Measurements from ENCODE around the gene TESK2. TPM values are rescaled to one million over a fixed set of nuclear protein-coding genes. Genes with fewer than 3 reads are reported as not detected.

The TESK2 gene
- total and polyA plus RNA-seq, 2 of the 13 experiments (the other 11 are each of a cell fraction or from before 2014, with no cell fraction given), result 5.5 to 9.6 TPM

DNA sequence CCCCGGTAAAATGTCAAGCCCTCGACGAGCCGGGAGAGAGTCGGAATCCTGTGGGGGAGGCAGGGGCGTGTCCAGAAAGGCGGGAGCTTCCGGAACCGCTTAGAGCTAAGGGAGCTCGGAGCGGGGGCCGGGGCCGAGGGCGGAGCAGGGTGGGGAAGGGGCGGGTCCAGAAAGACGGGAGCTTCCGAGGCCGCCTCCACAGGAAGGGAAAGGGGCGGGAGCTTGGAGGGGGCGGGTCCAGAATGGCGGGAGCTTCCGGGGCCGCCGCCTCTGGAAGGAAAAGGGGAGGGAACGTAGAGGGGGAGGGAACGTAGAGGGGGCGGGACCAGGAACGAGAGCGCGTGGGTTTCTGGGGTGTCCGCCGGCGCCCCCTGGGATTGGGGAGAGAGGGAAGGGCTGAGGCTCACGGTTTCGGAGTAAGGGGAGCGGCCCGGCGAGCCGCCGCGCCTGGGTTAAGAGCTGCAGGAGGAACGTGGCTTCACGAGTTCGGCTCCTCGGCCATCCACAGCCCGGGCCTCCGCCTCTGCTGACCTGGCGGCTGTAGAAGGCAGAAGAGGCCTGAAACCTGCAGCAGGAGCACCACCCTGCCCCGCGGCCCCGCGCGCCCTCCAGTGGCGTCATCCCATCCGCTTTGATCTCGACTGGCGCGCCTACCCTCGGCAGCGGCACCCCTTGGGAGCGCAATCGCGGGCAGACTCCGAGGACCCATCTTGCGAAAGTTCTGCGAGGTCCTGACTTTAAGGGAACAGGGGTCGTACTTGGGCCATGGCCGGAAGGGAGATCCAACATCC lies 187.2 kb downstream of the TESK2 start (continued):
- no peak for TF ChIP-seq ASH2L (IDR thresholded peaks at IDR 0.05; ENCODE audit: insufficient read length, low read depth, low read length)
- peak; percentile 68 for TF ChIP-seq MIXL1 (CRISPR knock-in tag; IDR thresholded peaks at IDR 0.05)
- TF ChIP-seq, protein P1, sequence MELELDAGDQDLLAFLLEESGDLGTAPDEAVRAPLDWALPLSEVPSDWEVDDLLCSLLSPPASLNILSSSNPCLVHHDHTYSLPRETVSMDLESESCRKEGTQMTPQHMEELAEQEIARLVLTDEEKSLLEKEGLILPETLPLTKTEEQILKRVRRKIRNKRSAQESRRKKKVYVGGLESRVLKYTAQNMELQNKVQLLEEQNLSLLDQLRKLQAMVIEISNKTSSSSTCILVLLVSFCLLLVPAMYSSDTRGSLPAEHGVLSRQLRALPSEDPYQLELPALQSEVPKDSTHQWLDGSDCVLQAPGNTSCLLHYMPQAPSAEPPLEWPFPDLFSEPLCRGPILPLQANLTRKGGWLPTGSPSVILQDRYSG (CRISPR knock-in tag; IDR thresholded peaks at IDR 0.05), result no peak; the same call in 1 of the 2 replicates
- TF ChIP-seq ZNF136 (CRISPR knock-in tag; IDR thresholded peaks at IDR 0.05; ENCODE audit: low read depth), result no peak
- TF ChIP-seq, protein P2, sequence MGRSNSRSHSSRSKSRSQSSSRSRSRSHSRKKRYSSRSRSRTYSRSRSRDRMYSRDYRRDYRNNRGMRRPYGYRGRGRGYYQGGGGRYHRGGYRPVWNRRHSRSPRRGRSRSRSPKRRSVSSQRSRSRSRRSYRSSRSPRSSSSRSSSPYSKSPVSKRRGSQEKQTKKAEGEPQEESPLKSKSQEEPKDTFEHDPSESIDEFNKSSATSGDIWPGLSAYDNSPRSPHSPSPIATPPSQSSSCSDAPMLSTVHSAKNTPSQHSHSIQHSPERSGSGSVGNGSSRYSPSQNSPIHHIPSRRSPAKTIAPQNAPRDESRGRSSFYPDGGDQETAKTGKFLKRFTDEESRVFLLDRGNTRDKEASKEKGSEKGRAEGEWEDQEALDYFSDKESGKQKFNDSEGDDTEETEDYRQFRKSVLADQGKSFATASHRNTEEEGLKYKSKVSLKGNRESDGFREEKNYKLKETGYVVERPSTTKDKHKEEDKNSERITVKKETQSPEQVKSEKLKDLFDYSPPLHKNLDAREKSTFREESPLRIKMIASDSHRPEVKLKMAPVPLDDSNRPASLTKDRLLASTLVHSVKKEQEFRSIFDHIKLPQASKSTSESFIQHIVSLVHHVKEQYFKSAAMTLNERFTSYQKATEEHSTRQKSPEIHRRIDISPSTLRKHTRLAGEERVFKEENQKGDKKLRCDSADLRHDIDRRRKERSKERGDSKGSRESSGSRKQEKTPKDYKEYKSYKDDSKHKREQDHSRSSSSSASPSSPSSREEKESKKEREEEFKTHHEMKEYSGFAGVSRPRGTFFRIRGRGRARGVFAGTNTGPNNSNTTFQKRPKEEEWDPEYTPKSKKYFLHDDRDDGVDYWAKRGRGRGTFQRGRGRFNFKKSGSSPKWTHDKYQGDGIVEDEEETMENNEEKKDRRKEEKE (IDR thresholded peaks at IDR 0.05), result no peak
- TF ChIP-seq KDM4B (CRISPR knock-in tag; IDR thresholded peaks at IDR 0.05), result no peak
- TF ChIP-seq ELF3 (CRISPR knock-in tag; IDR thresholded peaks at IDR 0.05), result peak; percentile 42; the same call in 1 of the 2 replicates
- peak; percentile 76 for TF ChIP-seq GATAD1 (CRISPR knock-in tag; IDR thresholded peaks at IDR 0.05)
- TF ChIP-seq KMT2A (CRISPR knock-in tag; IDR thresholded peaks at IDR 0.05), result 0 out of 2 replicates have a peak, but pooled peaks have one; percentile 47
- no peak for TF ChIP-seq ATAD3A (CRISPR knock-in tag; IDR thresholded peaks at IDR 0.05)
- peak; percentile 87 for TF ChIP-seq ZNF331 (CRISPR knock-in tag; IDR thresholded peaks at IDR 0.05)
- TF ChIP-seq, protein P3, sequence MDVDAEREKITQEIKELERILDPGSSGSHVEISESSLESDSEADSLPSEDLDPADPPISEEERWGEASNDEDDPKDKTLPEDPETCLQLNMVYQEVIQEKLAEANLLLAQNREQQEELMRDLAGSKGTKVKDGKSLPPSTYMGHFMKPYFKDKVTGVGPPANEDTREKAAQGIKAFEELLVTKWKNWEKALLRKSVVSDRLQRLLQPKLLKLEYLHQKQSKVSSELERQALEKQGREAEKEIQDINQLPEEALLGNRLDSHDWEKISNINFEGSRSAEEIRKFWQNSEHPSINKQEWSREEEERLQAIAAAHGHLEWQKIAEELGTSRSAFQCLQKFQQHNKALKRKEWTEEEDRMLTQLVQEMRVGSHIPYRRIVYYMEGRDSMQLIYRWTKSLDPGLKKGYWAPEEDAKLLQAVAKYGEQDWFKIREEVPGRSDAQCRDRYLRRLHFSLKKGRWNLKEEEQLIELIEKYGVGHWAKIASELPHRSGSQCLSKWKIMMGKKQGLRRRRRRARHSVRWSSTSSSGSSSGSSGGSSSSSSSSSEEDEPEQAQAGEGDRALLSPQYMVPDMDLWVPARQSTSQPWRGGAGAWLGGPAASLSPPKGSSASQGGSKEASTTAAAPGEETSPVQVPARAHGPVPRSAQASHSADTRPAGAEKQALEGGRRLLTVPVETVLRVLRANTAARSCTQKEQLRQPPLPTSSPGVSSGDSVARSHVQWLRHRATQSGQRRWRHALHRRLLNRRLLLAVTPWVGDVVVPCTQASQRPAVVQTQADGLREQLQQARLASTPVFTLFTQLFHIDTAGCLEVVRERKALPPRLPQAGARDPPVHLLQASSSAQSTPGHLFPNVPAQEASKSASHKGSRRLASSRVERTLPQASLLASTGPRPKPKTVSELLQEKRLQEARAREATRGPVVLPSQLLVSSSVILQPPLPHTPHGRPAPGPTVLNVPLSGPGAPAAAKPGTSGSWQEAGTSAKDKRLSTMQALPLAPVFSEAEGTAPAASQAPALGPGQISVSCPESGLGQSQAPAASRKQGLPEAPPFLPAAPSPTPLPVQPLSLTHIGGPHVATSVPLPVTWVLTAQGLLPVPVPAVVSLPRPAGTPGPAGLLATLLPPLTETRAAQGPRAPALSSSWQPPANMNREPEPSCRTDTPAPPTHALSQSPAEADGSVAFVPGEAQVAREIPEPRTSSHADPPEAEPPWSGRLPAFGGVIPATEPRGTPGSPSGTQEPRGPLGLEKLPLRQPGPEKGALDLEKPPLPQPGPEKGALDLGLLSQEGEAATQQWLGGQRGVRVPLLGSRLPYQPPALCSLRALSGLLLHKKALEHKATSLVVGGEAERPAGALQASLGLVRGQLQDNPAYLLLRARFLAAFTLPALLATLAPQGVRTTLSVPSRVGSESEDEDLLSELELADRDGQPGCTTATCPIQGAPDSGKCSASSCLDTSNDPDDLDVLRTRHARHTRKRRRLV (CRISPR knock-in tag; IDR thresholded peaks at IDR 0.05), result peak; percentile 81
- 0 out of 2 replicates have a peak, but pooled peaks have one; percentile 64 for TF ChIP-seq ZIK1 (CRISPR knock-in tag; IDR thresholded peaks at IDR 0.05; ENCODE audit: borderline replicate concordance, low read depth)
- peak; percentile 88 for TF ChIP-seq YEATS4 (CRISPR knock-in tag; IDR thresholded peaks at IDR 0.05; ENCODE audit: borderline replicate concordance)
- no peak for TF ChIP-seq FOXK2 (IDR thresholded peaks at IDR 0.05)
- peak; percentile 87; the same call in 1 of the 3 replicates for TF ChIP-seq MXI1 (IDR thresholded peaks at IDR 0.05; ENCODE audit: borderline replicate concordance, low read depth, low read length)
- TF ChIP-seq WIZ (CRISPR knock-in tag; IDR thresholded peaks at IDR 0.05), result 0 out of 2 replicates have a peak, but pooled peaks have one; percentile 42
- no peak for TF ChIP-seq ZNF615 (CRISPR knock-in tag; IDR thresholded peaks at IDR 0.05; ENCODE audit: borderline replicate concordance)
- TF ChIP-seq ZNF124 (CRISPR knock-in tag; IDR thresholded peaks at IDR 0.05), result no peak
- TF ChIP-seq HNF4G (IDR thresholded peaks at IDR 0.05; ENCODE audit: borderline replicate concordance, low read depth, low read length), result no peak
- 0 out of 2 replicates have a peak, but pooled peaks have one; percentile 13 for TF ChIP-seq HNF4G (CRISPR knock-in tag; IDR thresholded peaks at IDR 0.05; ENCODE audit: borderline replicate concordance, low read depth)
- TF ChIP-seq PAWR (CRISPR knock-in tag; IDR thresholded peaks at IDR 0.05; ENCODE audit: borderline replicate concordance), result no peak
